GM19351 (cell line): ENCODE measurements around the gene OSBPL3.
A peak's percentile ranks its signal among the peaks of the same experiment; 100 is the strongest.
"Not testable (repeated sequence)": the region's sequence is repeated elsewhere in the genome, so short reads cannot be mapped to it uniquely, and the experiment has no call there.

Source experiments
- ATAC-seq: cut with Tn5 transposase; IDR thresholded peaks from one replicate; pipeline ENCODE4 v1.9.1; 2021; ENCODE audit warnings: mild to moderate bottlenecking, moderate library complexity; ENCODE audit not compliant: unreplicated experiment

The OSBPL3 gene

GRCh38 chr7:24922099-24922773, 57.7 kb downstream of the OSBPL3 start:
- ATAC-seq: no peak

GRCh38 chr7:24921362-24921679, 58.7 kb downstream of the OSBPL3 start:
- no peak for ATAC-seq

- no peak for ATAC-seq
Measured at GRCh38 chr7:24920451-24921361, 59.3 kb downstream of the OSBPL3 start.

- ATAC-seq: no peak
Measured at GRCh38 chr7:24917510-24918239, 62.3 kb downstream of the OSBPL3 start.

- ATAC-seq: no peak
Measured at GRCh38 chr7:24916463-24917040, 63.4 kb downstream of the OSBPL3 start.

GRCh38 chr7:24914465-24914859, 65.5 kb downstream of the OSBPL3 start:
- ATAC-seq: no peak

GRCh38 chr7:24913801-24914464, 66.0 kb downstream of the OSBPL3 start:
- ATAC-seq: no peak

GRCh38 chr7:24912874-24913514, 67.0 kb downstream of the OSBPL3 start:
- ATAC-seq: no peak

GRCh38 chr7:24912424-24912823, 67.6 kb downstream of the OSBPL3 start:
- no peak for ATAC-seq

- ATAC-seq: peak; percentile 42
Measured at GRCh38 chr7:24911213-24911603, 68.8 kb downstream of the OSBPL3 start.

- ATAC-seq: no peak
Measured at GRCh38 chr7:24910551-24911212, 69.3 kb downstream of the OSBPL3 start.

GRCh38 chr7:24908727-24909126, 71.3 kb downstream of the OSBPL3 start:
- ATAC-seq: no peak

- ATAC-seq: no peak
Measured at GRCh38 chr7:24908166-24908565, 71.8 kb downstream of the OSBPL3 start.

- peak; percentile 62 for ATAC-seq
Measured at GRCh38 chr7:24907311-24907886, 72.6 kb downstream of the OSBPL3 start.

- ATAC-seq: no peak
Measured at GRCh38 chr7:24905996-24906770, 73.8 kb downstream of the OSBPL3 start.

GRCh38 chr7:24903992-24904391, 76.0 kb downstream of the OSBPL3 start:
- not testable (repeated sequence) for ATAC-seq

- ATAC-seq: no peak
Measured at GRCh38 chr7:24903559-24903958, 76.4 kb downstream of the OSBPL3 start.

GRCh38 chr7:24902931-24903330, 77.0 kb downstream of the OSBPL3 start:
- ATAC-seq: no peak

- ATAC-seq: no peak
Measured at GRCh38 chr7:24902276-24902675, 77.7 kb downstream of the OSBPL3 start.
